Placental epithelial cell (primary cell): ENCODE data around the gene SERPINA3. TPM values are rescaled to one million over a fixed set of nuclear protein-coding genes. Genes with fewer than 3 reads are reported as not detected.

Experiments
- total RNA-seq: library from RNA; depleted of rRNA; stranded (reverse); fragments of >200 nt; gene quantifications from 2 replicates; pipeline ENCODE4 v1.2.3, GENCODE V29; 2012

The SERPINA3 gene
- total RNA-seq: 0.54 TPM in 1 of 2 replicates, not detected in the other

DNA sequence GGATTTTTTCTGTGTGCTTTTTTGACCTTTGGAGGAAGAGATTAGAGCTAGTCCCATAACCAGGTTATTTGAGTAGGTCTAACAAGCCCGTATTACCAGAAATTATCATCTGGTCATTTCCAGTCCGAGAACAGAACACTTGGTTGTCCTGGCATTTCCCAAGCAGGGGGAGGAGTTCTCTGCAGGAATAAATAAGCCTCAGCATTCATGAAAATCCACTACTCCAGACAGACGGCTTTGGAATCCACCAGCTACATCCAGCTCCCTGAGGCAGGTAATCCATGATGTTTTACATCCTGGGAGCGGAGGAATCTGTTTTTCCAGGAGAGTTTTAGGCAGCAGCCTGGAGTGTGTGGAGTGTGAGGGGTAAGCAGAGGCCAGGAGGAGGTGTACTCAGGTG lies at the start of gene SERPINA3:
TSS of gene SERPINA3 (plus strand) at position 218 of the 400 bp plus-strand sequence. CDS start 2,051 bp downstream, outside the sequence.

GRCh38 chr14:94581127-94581999 lies 30.8 kb upstream of the SERPINA3 start, which contains the start of gene SERPINA5:
Gene SERPINA5 (plus strand): TSS chr14:94581426. CDS start chr14:94587363, 5,937 bp downstream.

Other genes with a start within 250 kb of the SERPINA3 start
- not detected in 2 replicates for gene SERPINA2, start 245.7 kb upstream of the SERPINA3 start, total RNA-seq
- gene SERPINA1, start 223.8 kb upstream of the SERPINA3 start, total RNA-seq: under 0.01 and 0.22 TPM in 2 replicates
- gene SERPINA11, start 159.6 kb upstream of the SERPINA3 start, total RNA-seq: not detected in 2 replicates
- gene SERPINA9, start 136.2 kb upstream of the SERPINA3 start, total RNA-seq: not detected in 2 replicates
- gene SERPINA12, start 102.9 kb upstream of the SERPINA3 start, total RNA-seq: not detected in 2 replicates
- gene SERPINA4, start 50.9 kb upstream of the SERPINA3 start, total RNA-seq: not detected in 2 replicates
- not detected in 2 replicates for gene SERPINA5, start 31.0 kb upstream of the SERPINA3 start, total RNA-seq
- 2.0 and 3.0 TPM in 2 replicates for gene GSC, start 157.7 kb downstream of the SERPINA3 start, total RNA-seq